Breast epithelium (tissue), 4 donors: Measurements from ENCODE around the gene DCTN2. TPM values are rescaled to one million over a fixed set of nuclear protein-coding genes. Genes with fewer than 3 reads are reported as not detected.

Experiments
- DNase-seq, 2 donors: peaks; one replicate each; pipeline ENCODE4 v3.0.0-alpha.2; 2019; ENCODE audit warnings: low spot score in 2 of 2
- H3K27ac ChIP-seq, 2 donors: fragments of 200-600 bp; sonication (generic) in 1 of 2; one replicate each; pipeline ENCODE4 v1.5.1; 2016 to 2019; ENCODE audit warnings: mild to moderate bottlenecking in 1 of 2
- H3K27me3 ChIP-seq, 2 donors: fragments of 200-600 bp; sonication (generic) in 1 of 2; one replicate each; pipeline versions ENCODE4 v1.5.1 to v1.6.0; 2017 to 2019; ENCODE audit warnings: control low read depth in 1 of 2, mild to moderate bottlenecking in 1 of 2
- H3K36me3 ChIP-seq: fragments of 200-600 bp; one replicate; pipeline ENCODE4 v1.5.1; 2019
- H3K4me1 ChIP-seq, 2 donors: fragments of 200-600 bp; sonication (generic); one replicate each; pipeline ENCODE4 v1.5.1; 2016 to 2019; ENCODE audit warnings: control low read depth in 1 of 2
- H3K4me3 ChIP-seq, 3 donors: fragments of 200-600 bp; sonication (generic); 1 replicate in 2 of 3; 2 replicates in 1 of 3; pipeline ENCODE4 v1.5.1; 2016 to 2019; ENCODE audit warnings: mild to moderate bottlenecking in 3 of 3, moderate library complexity in 2 of 3
- H3K9me3 ChIP-seq, 2 donors: fragments of 200-600 bp; sonication (generic) in 1 of 2; one replicate each; pipeline ENCODE4 v1.5.1; 2016 to 2019; ENCODE audit warnings: control low read depth in 1 of 2
- CTCF ChIP-seq, 3 donors: fragments of 450-650 bp; IDR thresholded peaks; one replicate each; pipeline ENCODE4 v1.5.1; 2016 to 2017; ENCODE audit warnings: antibody characterized with exemption in 3 of 3, mild to moderate bottlenecking in 3 of 3, moderate library complexity in 3 of 3
- POLR2A ChIP-seq: fragments of 450-650 bp; IDR thresholded peaks from one replicate; pipeline ENCODE4 v1.6.1; 2016; ENCODE audit warnings: antibody characterized with exemption, mild to moderate bottlenecking, moderate library complexity
- POLR2AphosphoS5 ChIP-seq, 3 donors: sonication (generic); formaldehyde crosslinking; IDR thresholded peaks; one replicate each; pipeline ENCODE4 v1.6.1; 2017; ENCODE audit warnings: antibody characterized with exemption in 3 of 3
- intact Hi-C: fragments of 100-400 bp; cut with DNase I; formaldehyde crosslinking; loops from one replicate; pipeline ENCODE4 v1.15.1; 2023; ENCODE audit warnings: low total_unique reads
- total RNA-seq, 3 donors: library from RNA; depleted of rRNA; stranded (reverse); fragments of >200 nt; gene quantifications; one replicate each; pipeline ENCODE4 v1.1.0, GENCODE V29; 2016

Gene DCTN2
- total RNA-seq, 3 donors from 2014 or later = 108 to 138 (median 131) TPM

GRCh38 chr12:57543581-57543980 lies 3.4 kb downstream of the DCTN2 start:
- no peaks in the 10 kb centered on the region for H3K27me3 ChIP-seq
- DNase-seq = no peak
- intact Hi-C loops = no loop called here
- no peaks in the 10 kb centered on the region for H3K9me3 ChIP-seq
- H3K4me3 ChIP-seq = no peak overlapping the region
- TF ChIP-seq POLR2AphosphoS5 (IDR thresholded peaks at IDR 0.05) = no peak
- TF ChIP-seq POLR2A = no peak
- no peak for TF ChIP-seq CTCF (IDR thresholded peaks at IDR 0.05)
- no peaks in the 10 kb centered on the region for H3K36me3 ChIP-seq
- H3K4me1 ChIP-seq = peaks cover 6 to 7% of the 10 kb centered on the region in 2 donors
- no peak overlapping the region for H3K27ac ChIP-seq

GRCh38 chr12:57541717-57542116 lies 5.3 kb downstream of the DCTN2 start:
- intact Hi-C loops = no loop called here
- Histone ChIP-seq H3K4me3 (no peak overlapping the region), H3K9me3 (no peaks in the 10 kb centered on the region), H3K27me3 (no peaks in the 10 kb centered on the region), H3K36me3 (no peaks in the 10 kb centered on the region), H3K4me1 (peaks cover 6 to 7% of the 10 kb centered on the region in 2 donors), H3K27ac (no peak overlapping the region)
- no peak for DNase-seq
- TF ChIP-seq POLR2A (no peak), CTCF (IDR thresholded peaks at IDR 0.05) (no peak), POLR2AphosphoS5 (IDR thresholded peaks at IDR 0.05) (no peak)

GRCh38 chr12:57541001-57541400 lies 6.0 kb downstream of the DCTN2 start:
- intact Hi-C loops = no loop called here
- TF ChIP-seq CTCF (IDR thresholded peaks at IDR 0.05) (no peak), POLR2AphosphoS5 (IDR thresholded peaks at IDR 0.05) (no peak)

GRCh38 chr12:57539134-57539768 lies 7.7 kb downstream of the DCTN2 start:
- intact Hi-C loops = no loop called here
- Histone ChIP-seq H3K9me3 (no peaks in the 10 kb centered on the region), H3K27me3 (no peaks in the 10 kb centered on the region), H3K36me3 (no peaks in the 10 kb centered on the region), H3K4me3 (no peak overlapping the region), H3K27ac (no peak overlapping the region), H3K4me1 (no peaks in the 10 kb centered on the region)
- no peak for TF ChIP-seq CTCF (IDR thresholded peaks at IDR 0.05)
- no peak for TF ChIP-seq POLR2A
- TF ChIP-seq POLR2AphosphoS5 (IDR thresholded peaks at IDR 0.05) = no peak
- DNase-seq = no peak

More at GRCh38 chr12:57541001-57541400, 6.0 kb downstream of the DCTN2 start:
- H3K27me3 ChIP-seq = no peaks in the 10 kb centered on the region
- no peak overlapping the region for H3K4me3 ChIP-seq
- H3K9me3 ChIP-seq = no peaks in the 10 kb centered on the region
- DNase-seq = no peak
- no peak overlapping the region for H3K27ac ChIP-seq
- no peaks in the 10 kb centered on the region for H3K36me3 ChIP-seq
- H3K4me1 ChIP-seq = peaks cover 4 to 6% of the 10 kb centered on the region in 2 donors

GRCh38 chr12:57536597-57536942 lies 10.4 kb downstream of the DCTN2 start:
- Histone ChIP-seq H3K27ac (no peak overlapping the region), H3K36me3 (peaks cover 4% of the 10 kb centered on the region), H3K9me3 (no peaks in the 10 kb centered on the region), H3K27me3 (no peaks in the 10 kb centered on the region), H3K4me3 (no peak overlapping the region), H3K4me1 (no peaks in the 10 kb centered on the region)
- intact Hi-C loops = no loop called here
- DNase-seq = no peak
- no peak for TF ChIP-seq POLR2A
- TF ChIP-seq POLR2AphosphoS5 (IDR thresholded peaks at IDR 0.05) = no peak
- no peak for TF ChIP-seq CTCF (IDR thresholded peaks at IDR 0.05)
